ENCODE data around the gene PDPR. TPM values are rescaled to one million over a fixed set of nuclear protein-coding genes. Genes with fewer than 3 reads are reported as not detected.
"Not testable (repeated sequence)": the region's sequence is repeated elsewhere in the genome, so short reads cannot be mapped to it uniquely, and the experiment has no call there.

The PDPR gene
- total RNA-seq, 1 experiment from 2014 or later: 28.5 TPM

GRCh38 chr16:70081219-70081618 lies 32.9 kb upstream of the PDPR start:
- H2AFZ ChIP-seq (ENCODE audit: low read depth, low read length, poor library complexity, severe bottlenecking); POLR2A ChIA-PET; H3K36me3 ChIP-seq (ENCODE audit: control insufficient read depth in 1 of 2, insufficient read depth in 2 of 2, low read length in 2 of 2); DNase-seq (ENCODE audit: low read depth, low spot score); H3K4me1 ChIP-seq (ENCODE audit: control insufficient read depth in 1 of 2, insufficient read depth in 2 of 2, low read length in 2 of 2); H4K20me1 ChIP-seq (ENCODE audit: insufficient read depth); H3K79me2 ChIP-seq (ENCODE audit: insufficient read depth, low read length); H3K9me3 ChIP-seq (ENCODE audit: control insufficient read depth in 1 of 2, insufficient read depth in 1 of 2, low read depth in 1 of 2, low read length in 2 of 2); H3K9ac ChIP-seq (ENCODE audit: low read length); ATAC-seq; H3K27me3 ChIP-seq (ENCODE audit: insufficient read depth, low read length); H3K27ac ChIP-seq (ENCODE audit: low read depth, low read length); H3K4me2 ChIP-seq (ENCODE audit: low read length); H3K9me2 ChIP-seq (ENCODE audit: insufficient read depth); RAD21 ChIA-PET (ENCODE audit: low non-redundant PET in 1 of 2, low total read pairs in 2 of 2, uncharacterized antibody in 2 of 2, unreplicated experiment in 2 of 2); H3K4me3 ChIP-seq (replicated peaks in 1 of 2; ENCODE audit: low read depth in 1 of 2, low read length in 2 of 2); BruUV-seq (replicated peaks); CTCF ChIA-PET; intact Hi-C loops (cut with micrococcal nuclease): not testable (repeated sequence)

- CTCF ChIA-PET; H4K20me1 ChIP-seq (ENCODE audit: insufficient read depth); H3K4me3 ChIP-seq (replicated peaks in 1 of 2; ENCODE audit: low read depth in 1 of 2, low read length in 2 of 2); DNase-seq (ENCODE audit: low read depth, low spot score); ATAC-seq; H3K9ac ChIP-seq (ENCODE audit: low read length); POLR2A ChIA-PET; H3K9me3 ChIP-seq (ENCODE audit: control insufficient read depth in 1 of 2, insufficient read depth in 1 of 2, low read depth in 1 of 2, low read length in 2 of 2); BruUV-seq (replicated peaks); H3K4me2 ChIP-seq (ENCODE audit: low read length); H3K27me3 ChIP-seq (ENCODE audit: insufficient read depth, low read length); H3K27ac ChIP-seq (ENCODE audit: low read depth, low read length); H3K9me2 ChIP-seq (ENCODE audit: insufficient read depth); H2AFZ ChIP-seq (ENCODE audit: low read depth, low read length, poor library complexity, severe bottlenecking); RAD21 ChIA-PET (ENCODE audit: low non-redundant PET in 1 of 2, low total read pairs in 2 of 2, uncharacterized antibody in 2 of 2, unreplicated experiment in 2 of 2); intact Hi-C loops (cut with micrococcal nuclease); H3K79me2 ChIP-seq (ENCODE audit: insufficient read depth, low read length); H3K4me1 ChIP-seq (ENCODE audit: control insufficient read depth in 1 of 2, insufficient read depth in 2 of 2, low read length in 2 of 2); H3K36me3 ChIP-seq (ENCODE audit: control insufficient read depth in 1 of 2, insufficient read depth in 2 of 2, low read length in 2 of 2): not testable (repeated sequence)
These were observed 30.2 kb upstream of the PDPR start for GRCh38 chr16:70083931-70084330.

GRCh38 chr16:70088160-70088559 lies 26.0 kb upstream of the PDPR start:
- intact Hi-C loops (cut with micrococcal nuclease); ATAC-seq; H3K9ac ChIP-seq (ENCODE audit: low read length); H3K36me3 ChIP-seq (ENCODE audit: control insufficient read depth in 1 of 2, insufficient read depth in 2 of 2, low read length in 2 of 2); H3K27me3 ChIP-seq (ENCODE audit: insufficient read depth, low read length); H3K4me1 ChIP-seq (ENCODE audit: control insufficient read depth in 1 of 2, insufficient read depth in 2 of 2, low read length in 2 of 2); H4K20me1 ChIP-seq (ENCODE audit: insufficient read depth); H3K9me2 ChIP-seq (ENCODE audit: insufficient read depth); CTCF ChIA-PET; POLR2A ChIA-PET; H2AFZ ChIP-seq (ENCODE audit: low read depth, low read length, poor library complexity, severe bottlenecking); H3K4me3 ChIP-seq (replicated peaks in 1 of 2; ENCODE audit: low read depth in 1 of 2, low read length in 2 of 2); DNase-seq (ENCODE audit: low read depth, low spot score); H3K9me3 ChIP-seq (ENCODE audit: control insufficient read depth in 1 of 2, insufficient read depth in 1 of 2, low read depth in 1 of 2, low read length in 2 of 2); H3K79me2 ChIP-seq (ENCODE audit: insufficient read depth, low read length); H3K4me2 ChIP-seq (ENCODE audit: low read length); BruUV-seq (replicated peaks); RAD21 ChIA-PET (ENCODE audit: low non-redundant PET in 1 of 2, low total read pairs in 2 of 2, uncharacterized antibody in 2 of 2, unreplicated experiment in 2 of 2); H3K27ac ChIP-seq (ENCODE audit: low read depth, low read length): not testable (repeated sequence)

- RAD21 ChIA-PET (ENCODE audit: low non-redundant PET in 1 of 2, low total read pairs in 2 of 2, uncharacterized antibody in 2 of 2, unreplicated experiment in 2 of 2); H3K4me3 ChIP-seq (replicated peaks in 1 of 2; ENCODE audit: low read depth in 1 of 2, low read length in 2 of 2); CTCF ChIA-PET; H3K27me3 ChIP-seq (ENCODE audit: insufficient read depth, low read length); H3K27ac ChIP-seq (ENCODE audit: low read depth, low read length); H3K9me3 ChIP-seq (ENCODE audit: control insufficient read depth in 1 of 2, insufficient read depth in 1 of 2, low read depth in 1 of 2, low read length in 2 of 2); H4K20me1 ChIP-seq (ENCODE audit: insufficient read depth); H3K36me3 ChIP-seq (ENCODE audit: control insufficient read depth in 1 of 2, insufficient read depth in 2 of 2, low read length in 2 of 2); H3K9ac ChIP-seq (ENCODE audit: low read length); H3K9me2 ChIP-seq (ENCODE audit: insufficient read depth); POLR2A ChIA-PET; H3K79me2 ChIP-seq (ENCODE audit: insufficient read depth, low read length); ATAC-seq; intact Hi-C loops (cut with micrococcal nuclease); H3K4me1 ChIP-seq (ENCODE audit: control insufficient read depth in 1 of 2, insufficient read depth in 2 of 2, low read length in 2 of 2); H2AFZ ChIP-seq (ENCODE audit: low read depth, low read length, poor library complexity, severe bottlenecking); BruUV-seq (replicated peaks); H3K4me2 ChIP-seq (ENCODE audit: low read length); DNase-seq (ENCODE audit: low read depth, low spot score): not testable (repeated sequence)
These were observed 25.3 kb upstream of the PDPR start for GRCh38 chr16:70088877-70089276.

- BruUV-seq (replicated peaks); DNase-seq (ENCODE audit: low read depth, low spot score); H3K4me3 ChIP-seq (replicated peaks in 1 of 2; ENCODE audit: low read depth in 1 of 2, low read length in 2 of 2); POLR2A ChIA-PET; H2AFZ ChIP-seq (ENCODE audit: low read depth, low read length, poor library complexity, severe bottlenecking); H3K9me3 ChIP-seq (ENCODE audit: control insufficient read depth in 1 of 2, insufficient read depth in 1 of 2, low read depth in 1 of 2, low read length in 2 of 2); H4K20me1 ChIP-seq (ENCODE audit: insufficient read depth); H3K9ac ChIP-seq (ENCODE audit: low read length); H3K9me2 ChIP-seq (ENCODE audit: insufficient read depth); H3K27ac ChIP-seq (ENCODE audit: low read depth, low read length); CTCF ChIA-PET; RAD21 ChIA-PET (ENCODE audit: low non-redundant PET in 1 of 2, low total read pairs in 2 of 2, uncharacterized antibody in 2 of 2, unreplicated experiment in 2 of 2); H3K4me2 ChIP-seq (ENCODE audit: low read length); intact Hi-C loops (cut with micrococcal nuclease); H3K79me2 ChIP-seq (ENCODE audit: insufficient read depth, low read length); H3K36me3 ChIP-seq (ENCODE audit: control insufficient read depth in 1 of 2, insufficient read depth in 2 of 2, low read length in 2 of 2); ATAC-seq; H3K27me3 ChIP-seq (ENCODE audit: insufficient read depth, low read length); H3K4me1 ChIP-seq (ENCODE audit: control insufficient read depth in 1 of 2, insufficient read depth in 2 of 2, low read length in 2 of 2): not testable (repeated sequence)
These were observed 24.8 kb upstream of the PDPR start for GRCh38 chr16:70089289-70089688.

All from HCT116 (cell line).